ENCODE measurements around the gene WSB2. TPM values are rescaled to one million over a fixed set of nuclear protein-coding genes. Genes with fewer than 3 reads are reported as not detected.
A peak's percentile ranks its signal among the peaks of the same experiment; 100 is the strongest.

The WSB2 gene
- total and polyA plus RNA-seq, 2 of the 8 experiments (the other 6 are each of a cell fraction or from before 2014, with no cell fraction given) = 47.5 to 58.2 TPM

- ChIA-PET CTCF (ENCODE audit: partially characterized antibody) (interaction anchor here (1.8 to 5.8 kb wide), 2 partner anchors 13 to 129 kb away, joined by 4 to 49 read pairs; no protein-coding TSS in a partner anchor), POLR2A (ENCODE audit: partially characterized antibody) (interaction anchor here (2.2 to 3.7 kb wide), 2 partner anchors 9 kb away, joined by 6 to 16 read pairs; partner anchors contain the start of gene WSB2)
- H3K18ac ChIP-seq (ENCODE audit: extremely low read depth, low read length) = no peak overlapping the region
- no peak overlapping the region for H2BK15ac ChIP-seq (ENCODE audit: low read length)
- no peak overlapping the region for H3K14ac ChIP-seq (ENCODE audit: insufficient read length)
- no peak overlapping the region for H3K4me2 ChIP-seq (ENCODE audit: insufficient read depth in 1 of 2, low read depth in 2 of 2, low read length in 2 of 2)
- peaks cover 4% of the 10 kb centered on the region in 2 experiments for H4K20me1 ChIP-seq (replicated peaks in 1 of 2; ENCODE audit: control insufficient read depth in 1 of 2, insufficient read depth in 2 of 2, low read length in 2 of 2)
- no peak overlapping the region for H4K91ac ChIP-seq (replicated peaks; ENCODE audit: insufficient read length, low read length)
- no peaks in the 10 kb centered on the region; a peak in 1 of 7 replicates for H3K4me1 ChIP-seq (replicated peaks in 1 of 4; ENCODE audit: control insufficient read depth in 3 of 4, insufficient read depth in 4 of 4, low read length in 3 of 4)
- H2BK12ac ChIP-seq (ENCODE audit: low read depth, low read length) = no peak overlapping the region
- H3K9me3 ChIP-seq (ENCODE audit: insufficient read depth in 2 of 2, low read depth in 1 of 2, low read length in 1 of 2) = no peaks in the 10 kb centered on the region
- no peak overlapping the region for H3K27ac ChIP-seq (ENCODE audit: low read depth, low read length)
- H3K23ac ChIP-seq (ENCODE audit: insufficient read length) = no peak overlapping the region
- FAIRE-seq (no peak), DNase-seq (ENCODE audit: low read depth in 1 of 2, low spot score in 2 of 2) (no peak)
- 92% methylated on average over 14 of the region's 14 CpGs; no CpG with 5 or more reads in 1 of the 2 experiments for whole genome bisulfite sequencing, 2 experiments (ENCODE audit: extremely low coverage in 1 of 2, insufficient coverage in 1 of 2, insufficient read length in 1 of 2, insufficient replicate concordance in 2 of 2, low coverage in 1 of 2, low lambda C conversion rate in 2 of 2, missing lambda C conversion rate in 1 of 2)
- H3K79me2 ChIP-seq (ENCODE audit: control insufficient read depth in 1 of 2, insufficient read depth in 2 of 2, low read length in 2 of 2) = peaks cover 0 to 26% of the 10 kb centered on the region in 2 experiments; a peak in 2 of 4 replicates
- no peak overlapping the region for H3K56ac ChIP-seq (replicated peaks; ENCODE audit: insufficient read length, low read depth, low read length)
- H3K4me3 ChIP-seq (ENCODE audit: extremely low read depth in 1 of 4, insufficient read depth in 2 of 4, low read depth in 3 of 4, low read length in 4 of 4) = no peak overlapping the region
- H3K23me2 ChIP-seq (ENCODE audit: low read depth, low read length) = no peaks in the 10 kb centered on the region
- H4K5ac ChIP-seq (ENCODE audit: insufficient read length, low read depth, low read length) = no peak overlapping the region
- TF ChIP-seq CEBPB (IDR thresholded peaks at IDR 0.05; ENCODE audit: low read depth, low read length) (peak; percentile 6; the same call in 1 of the 2 replicates), SUZ12 (IDR thresholded peaks at IDR 0.05; ENCODE audit: low read length) (no peak)
- peaks cover 2 to 29% (median 17%) of the 10 kb centered on the region in 4 experiments; a peak in 6 of 8 replicates for H3K36me3 ChIP-seq (ENCODE audit: control insufficient read depth in 2 of 4, insufficient read depth in 4 of 4, low read length in 3 of 4)
- no peak overlapping the region; the same call in 1 of the 2 replicates for H2BK5ac ChIP-seq (ENCODE audit: low read depth, low read length)
- no peak overlapping the region for H2AK5ac ChIP-seq (ENCODE audit: low read depth, low read length)
- H3K4ac ChIP-seq (replicated peaks; ENCODE audit: insufficient read length, low read depth, low read length) = no peak overlapping the region
- H3K9ac ChIP-seq (replicated peaks in 1 of 4; ENCODE audit: extremely low read depth in 1 of 4, low read depth in 3 of 4, low read length in 3 of 4) = no peak overlapping the region; a peak in 1 of 7 replicates
- peaks cover 6% of the 10 kb centered on the region for H3K79me1 ChIP-seq (ENCODE audit: low read depth, low read length)
- no peak overlapping the region for H2BK20ac ChIP-seq (ENCODE audit: low read length)
- no peak overlapping the region for H4K8ac ChIP-seq (ENCODE audit: extremely low read depth, insufficient read depth, low read length)
- no peak overlapping the region for H2BK120ac ChIP-seq (replicated peaks; ENCODE audit: low read depth, low read length)
- H2AFZ ChIP-seq (ENCODE audit: low read length) = no peak overlapping the region
- no peaks in the 10 kb centered on the region for H3K27me3 ChIP-seq (replicated peaks in 1 of 4; ENCODE audit: control insufficient read depth in 3 of 4, extremely low read depth in 1 of 4, insufficient read depth in 3 of 4, low read length in 3 of 4)
Observed at GRCh38 chr12:118052324-118053070, 8.5 kb downstream of the WSB2 start.
